HFFc6 (cell line): ENCODE measurements around the gene PMFBP1. TPM values are rescaled to one million over a fixed set of nuclear protein-coding genes. Genes with fewer than 3 reads are reported as not detected.
A peak's percentile ranks its signal among the peaks of the same experiment; 100 is the strongest.
"Not testable (repeated sequence)": the region's sequence is repeated elsewhere in the genome, so short reads cannot be mapped to it uniquely, and the experiment has no call there.

ENCODE experiments used
- DNase-seq: peaks from one replicate; pipeline ENCODE4 v3.0.0-alpha.2; 2018
- H3K27ac Mint-ChIP-seq: 2 replicates; pipeline ENCODE4 v1.8.0; 2020; ENCODE audit warnings: mild to moderate bottlenecking, mixed read lengths
- H3K27me3 Mint-ChIP-seq: 2 replicates; pipeline ENCODE4 v1.8.0; 2021; ENCODE audit warnings: mild to moderate bottlenecking, moderate library complexity, mixed read lengths; ENCODE audit not compliant: insufficient read depth
- H3K36me3 Mint-ChIP-seq: 2 replicates; pipeline ENCODE4 v1.8.0; 2021; ENCODE audit warnings: low read depth, mixed read lengths
- H3K4me1 Mint-ChIP-seq: 2 replicates; pipeline ENCODE4 v1.8.0; 2020; ENCODE audit warnings: low read depth, mixed read lengths
- H3K4me3 Mint-ChIP-seq: 2 replicates; pipeline ENCODE4 v1.8.0; 2020; ENCODE audit warnings: mild to moderate bottlenecking, moderate library complexity, mixed read lengths
- H3K9me3 Mint-ChIP-seq: 2 replicates; pipeline ENCODE4 v1.8.0; 2020; ENCODE audit warnings: mild to moderate bottlenecking, mixed read lengths
- CTCF ChIP-seq: fragments of 200-600 bp; sonication (generic); IDR thresholded peaks from 2 replicates; pipeline ENCODE4 v1.5.0; 2021; ENCODE audit warnings: antibody characterized with exemption, mild to moderate bottlenecking
- total RNA-seq, 6 experiments: library from RNA; stranded (reverse); fragmentation: NEBNext Ultra II Directional; extraction: Animal tissue kit (Norgen Biotek cat#: 25700); gene quantifications; 2 replicates in 1 of 6; 3 replicates in 5 of 6; pipeline ENCODE4 v1.2.3, GENCODE V29; 2021

The PMFBP1 gene
- total RNA-seq, 6 experiments from 2014 or later = 0.07 to 0.31 TPM; not detected in 4

- TF ChIP-seq CTCF = no peak
- peaks cover 4% of the 10 kb centered on the region for H3K27me3 Mint-ChIP-seq
- peak; percentile 68 for DNase-seq
- H3K9me3 Mint-ChIP-seq = no peaks in the 10 kb centered on the region
- peak overlapping the region; percentile 100 for H3K4me3 Mint-ChIP-seq
- peaks cover 24% of the 10 kb centered on the region for H3K36me3 Mint-ChIP-seq
- H3K4me1 Mint-ChIP-seq = peaks cover 37% of the 10 kb centered on the region
- peak overlapping the region; percentile 96 for H3K27ac Mint-ChIP-seq
Measured at GRCh38 chr16:72092832-72093447, 79.0 kb downstream of the PMFBP1 start.

GRCh38 chr16:72091217-72091616 lies 80.7 kb downstream of the PMFBP1 start:
- DNase-seq = no peak
- Mint-ChIP-seq H3K27ac (no peak overlapping the region), H3K36me3 (peaks cover 17% of the 10 kb centered on the region), H3K9me3 (no peaks in the 10 kb centered on the region), H3K4me3 (peak overlapping the region; percentile 46; the same call in 1 of the 2 replicates), H3K27me3 (peaks cover 4% of the 10 kb centered on the region), H3K4me1 (peaks cover 36% of the 10 kb centered on the region)
- no peak for TF ChIP-seq CTCF

- Mint-ChIP-seq H3K9me3 (peaks cover 13% of the 10 kb centered on the region), H3K27ac (no peak overlapping the region), H3K36me3 (peaks cover 35% of the 10 kb centered on the region)
Measured at GRCh38 chr16:72085002-72085401, 87.0 kb downstream of the PMFBP1 start.

GRCh38 chr16:72084445-72084844 lies 87.5 kb downstream of the PMFBP1 start:
- H3K9me3 Mint-ChIP-seq = peaks cover 13% of the 10 kb centered on the region
- no peaks in the 10 kb centered on the region for H3K4me1 Mint-ChIP-seq

More at GRCh38 chr16:72085002-72085401, 87.0 kb downstream of the PMFBP1 start:
- DNase-seq = no peak
- no peaks in the 10 kb centered on the region for H3K4me1 Mint-ChIP-seq
- no peak overlapping the region for H3K4me3 Mint-ChIP-seq
- no peaks in the 10 kb centered on the region; the same call in none of the 2 replicates for H3K27me3 Mint-ChIP-seq
- TF ChIP-seq CTCF = no peak

GRCh38 chr16:72083778-72084404 lies 88.1 kb downstream of the PMFBP1 start:
- H3K27ac Mint-ChIP-seq = no peak overlapping the region
- H3K27me3 Mint-ChIP-seq = no peaks in the 10 kb centered on the region; the same call in none of the 2 replicates
- H3K4me1 Mint-ChIP-seq = no peaks in the 10 kb centered on the region
- DNase-seq = no peak
- peaks cover 34% of the 10 kb centered on the region for H3K36me3 Mint-ChIP-seq
- no peak overlapping the region for H3K4me3 Mint-ChIP-seq
- no peak for TF ChIP-seq CTCF
- peaks cover 13% of the 10 kb centered on the region for H3K9me3 Mint-ChIP-seq

More at GRCh38 chr16:72084445-72084844, 87.5 kb downstream of the PMFBP1 start:
- no peaks in the 10 kb centered on the region; the same call in none of the 2 replicates for H3K27me3 Mint-ChIP-seq
- DNase-seq = no peak
- no peak overlapping the region for H3K4me3 Mint-ChIP-seq
- H3K36me3 Mint-ChIP-seq = peaks cover 35% of the 10 kb centered on the region
- no peak overlapping the region for H3K27ac Mint-ChIP-seq
- no peak for TF ChIP-seq CTCF

GRCh38 chr16:72076991-72077706 lies 94.8 kb downstream of the PMFBP1 start:
- H3K4me3 Mint-ChIP-seq, DNase-seq, H3K27me3 Mint-ChIP-seq, H3K27ac Mint-ChIP-seq, H3K9me3 Mint-ChIP-seq, H3K4me1 Mint-ChIP-seq, H3K36me3 Mint-ChIP-seq: not testable (repeated sequence)

GRCh38 chr16:72075067-72075466 lies 96.9 kb downstream of the PMFBP1 start:
- H3K36me3 Mint-ChIP-seq, DNase-seq, H3K27me3 Mint-ChIP-seq, H3K4me1 Mint-ChIP-seq, H3K9me3 Mint-ChIP-seq, H3K4me3 Mint-ChIP-seq, H3K27ac Mint-ChIP-seq: not testable (repeated sequence)
